Measurements from ENCODE around the gene PRRC2B. TPM values are rescaled to one million over a fixed set of nuclear protein-coding genes. Genes with fewer than 3 reads are reported as not detected.
"Not testable (repeated sequence)": the region's sequence is repeated elsewhere in the genome, so short reads cannot be mapped to it uniquely, and the experiment has no call there.

Gene PRRC2B
- total RNA-seq, 1 donor: 70.9 TPM

- TF ChIP-seq, protein P1, sequence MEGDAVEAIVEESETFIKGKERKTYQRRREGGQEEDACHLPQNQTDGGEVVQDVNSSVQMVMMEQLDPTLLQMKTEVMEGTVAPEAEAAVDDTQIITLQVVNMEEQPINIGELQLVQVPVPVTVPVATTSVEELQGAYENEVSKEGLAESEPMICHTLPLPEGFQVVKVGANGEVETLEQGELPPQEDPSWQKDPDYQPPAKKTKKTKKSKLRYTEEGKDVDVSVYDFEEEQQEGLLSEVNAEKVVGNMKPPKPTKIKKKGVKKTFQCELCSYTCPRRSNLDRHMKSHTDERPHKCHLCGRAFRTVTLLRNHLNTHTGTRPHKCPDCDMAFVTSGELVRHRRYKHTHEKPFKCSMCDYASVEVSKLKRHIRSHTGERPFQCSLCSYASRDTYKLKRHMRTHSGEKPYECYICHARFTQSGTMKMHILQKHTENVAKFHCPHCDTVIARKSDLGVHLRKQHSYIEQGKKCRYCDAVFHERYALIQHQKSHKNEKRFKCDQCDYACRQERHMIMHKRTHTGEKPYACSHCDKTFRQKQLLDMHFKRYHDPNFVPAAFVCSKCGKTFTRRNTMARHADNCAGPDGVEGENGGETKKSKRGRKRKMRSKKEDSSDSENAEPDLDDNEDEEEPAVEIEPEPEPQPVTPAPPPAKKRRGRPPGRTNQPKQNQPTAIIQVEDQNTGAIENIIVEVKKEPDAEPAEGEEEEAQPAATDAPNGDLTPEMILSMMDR (IDR thresholded peaks at IDR 0.05; ENCODE audit: extremely low read depth, low read depth, low read length): no peak
- Histone ChIP-seq H3K27me3 (ENCODE audit: insufficient read depth, low read length) (no peaks in the 10 kb centered on the region), H3K4me3 (ENCODE audit: insufficient read depth, low read length) (no peak overlapping the region), H3K9me3 (ENCODE audit: low read depth, low read length) (no peaks in the 10 kb centered on the region), H4K20me1 (ENCODE audit: insufficient read depth, low read length) (no peaks in the 10 kb centered on the region), H3K4me1 (ENCODE audit: insufficient read depth, low read length) (peaks cover 7% of the 10 kb centered on the region), H3K36me3 (ENCODE audit: insufficient read depth, low read length) (no peaks in the 10 kb centered on the region), H2AFZ (ENCODE audit: low read length) (no peak overlapping the region), H3K79me2 (ENCODE audit: insufficient read depth, low read length) (no peaks in the 10 kb centered on the region), H3K4me2 (ENCODE audit: insufficient read depth, low read length) (peak overlapping the region; percentile 55), H3K27ac (ENCODE audit: low read depth, low read length) (no peak overlapping the region)
- DNase-seq (ENCODE audit: insufficient read length, low spot score, missing footprints): no peak
Measured at GRCh38 chr9:131367450-131367849, 26.4 kb upstream of the PRRC2B start.

DNA sequence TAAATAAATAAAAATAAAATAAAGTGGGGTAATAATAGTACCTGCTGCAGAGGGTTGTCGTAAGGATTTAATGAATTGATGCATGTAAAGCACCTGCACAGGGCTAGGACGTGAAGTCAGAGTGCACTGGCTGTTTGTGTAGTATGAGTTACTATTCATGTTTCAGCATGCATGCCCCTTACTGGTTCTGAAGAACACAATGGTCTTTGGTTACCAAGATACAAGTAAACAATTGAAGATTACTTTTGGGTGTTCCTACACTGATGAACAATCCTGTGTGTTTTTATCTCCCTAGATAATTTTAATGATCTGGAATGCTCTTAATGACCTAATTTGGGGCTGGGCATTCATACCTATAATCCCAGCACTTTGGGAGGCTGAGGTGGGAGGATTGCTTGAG is 23.2 kb upstream of the PRRC2B start:
- TF ChIP-seq, protein P1 (IDR thresholded peaks at IDR 0.05; ENCODE audit: extremely low read depth, low read depth, low read length): no peak
- H3K79me2 ChIP-seq (ENCODE audit: insufficient read depth, low read length): no peaks in the 10 kb centered on the region
- no peak overlapping the region for H2AFZ ChIP-seq (ENCODE audit: low read length)
- no peaks in the 10 kb centered on the region for H3K9me3 ChIP-seq (ENCODE audit: low read depth, low read length)
- H4K20me1 ChIP-seq (ENCODE audit: insufficient read depth, low read length): no peaks in the 10 kb centered on the region
- no peaks in the 10 kb centered on the region for H3K27me3 ChIP-seq (ENCODE audit: insufficient read depth, low read length)
- no peak overlapping the region for H3K27ac ChIP-seq (ENCODE audit: low read depth, low read length)
- no peak for DNase-seq (ENCODE audit: insufficient read length, low spot score, missing footprints)
- H3K36me3 ChIP-seq (ENCODE audit: insufficient read depth, low read length): no peaks in the 10 kb centered on the region
- no peak overlapping the region for H3K4me3 ChIP-seq (ENCODE audit: insufficient read depth, low read length)
- H3K4me2 ChIP-seq (ENCODE audit: insufficient read depth, low read length): no peak overlapping the region
- H3K4me1 ChIP-seq (ENCODE audit: insufficient read depth, low read length): peaks cover 10% of the 10 kb centered on the region

- H3K27ac ChIP-seq (ENCODE audit: low read depth, low read length): peak overlapping the region; percentile 82
- H2AFZ ChIP-seq (ENCODE audit: low read length): peak overlapping the region; percentile 99
- not testable (repeated sequence) for H3K27me3 ChIP-seq (ENCODE audit: insufficient read depth, low read length); H3K79me2 ChIP-seq (ENCODE audit: insufficient read depth, low read length); H3K36me3 ChIP-seq (ENCODE audit: insufficient read depth, low read length); H3K4me1 ChIP-seq (ENCODE audit: insufficient read depth, low read length); DNase-seq (ENCODE audit: insufficient read length, low spot score, missing footprints); H3K9me3 ChIP-seq (ENCODE audit: low read depth, low read length); H4K20me1 ChIP-seq (ENCODE audit: insufficient read depth, low read length)
- H3K4me2 ChIP-seq (ENCODE audit: insufficient read depth, low read length): peak overlapping the region; percentile 99
- peak overlapping the region; percentile 84 for H3K4me3 ChIP-seq (ENCODE audit: insufficient read depth, low read length)
Measured at GRCh38 chr9:131372599-131372973, 21.3 kb upstream of the PRRC2B start.

- H3K4me3 ChIP-seq (ENCODE audit: insufficient read depth, low read length); H3K79me2 ChIP-seq (ENCODE audit: insufficient read depth, low read length); H3K4me1 ChIP-seq (ENCODE audit: insufficient read depth, low read length); H3K36me3 ChIP-seq (ENCODE audit: insufficient read depth, low read length); H3K4me2 ChIP-seq (ENCODE audit: insufficient read depth, low read length); H3K9me3 ChIP-seq (ENCODE audit: low read depth, low read length); H4K20me1 ChIP-seq (ENCODE audit: insufficient read depth, low read length); H3K27ac ChIP-seq (ENCODE audit: low read depth, low read length); H3K27me3 ChIP-seq (ENCODE audit: insufficient read depth, low read length); H2AFZ ChIP-seq (ENCODE audit: low read length): not testable (repeated sequence)
- DNase-seq (ENCODE audit: insufficient read length, low spot score, missing footprints): peak; percentile 21
Measured at GRCh38 chr9:131374638-131375037, 19.2 kb upstream of the PRRC2B start.

- Histone ChIP-seq H3K27ac (ENCODE audit: low read depth, low read length) (no peak overlapping the region), H3K9me3 (ENCODE audit: low read depth, low read length) (no peaks in the 10 kb centered on the region), H3K4me2 (ENCODE audit: insufficient read depth, low read length) (no peak overlapping the region), H3K4me3 (ENCODE audit: insufficient read depth, low read length) (no peak overlapping the region), H3K79me2 (ENCODE audit: insufficient read depth, low read length) (no peaks in the 10 kb centered on the region), H2AFZ (ENCODE audit: low read length) (no peak overlapping the region), H3K36me3 (ENCODE audit: insufficient read depth, low read length) (no peaks in the 10 kb centered on the region), H3K27me3 (ENCODE audit: insufficient read depth, low read length) (no peaks in the 10 kb centered on the region), H3K4me1 (ENCODE audit: insufficient read depth, low read length) (peaks cover 3% of the 10 kb centered on the region), H4K20me1 (ENCODE audit: insufficient read depth, low read length) (no peaks in the 10 kb centered on the region)
- TF ChIP-seq, protein P1 (IDR thresholded peaks at IDR 0.05; ENCODE audit: extremely low read depth, low read depth, low read length): no peak
- no peak for DNase-seq (ENCODE audit: insufficient read length, low spot score, missing footprints)
Measured at GRCh38 chr9:131379056-131379455, 14.8 kb upstream of the PRRC2B start.

Data from osteoblast (primary cell).